ENCODE data around the gene CNGB1.

DNA sequence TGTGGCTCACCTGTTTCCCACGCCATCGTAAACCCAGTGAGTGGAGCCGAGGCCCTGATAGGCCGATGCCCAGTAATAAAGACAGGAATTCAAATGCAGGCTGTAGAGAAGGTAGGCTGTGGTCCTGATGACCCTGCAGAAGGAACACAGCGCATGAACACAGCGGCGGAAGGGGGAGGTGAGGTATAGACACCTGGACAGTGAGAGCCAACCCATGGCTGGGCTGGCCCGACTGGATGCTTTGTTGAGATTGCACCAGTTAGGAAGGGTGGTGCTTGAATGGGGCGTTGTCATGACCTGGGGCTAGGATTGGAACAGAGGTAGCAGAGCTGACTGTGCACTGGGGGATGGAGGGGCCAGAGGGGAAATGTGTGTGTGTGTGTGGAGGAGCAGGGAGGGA lies 59.2 kb downstream of the CNGB1 start:
- TF ChIP-seq, protein P1, sequence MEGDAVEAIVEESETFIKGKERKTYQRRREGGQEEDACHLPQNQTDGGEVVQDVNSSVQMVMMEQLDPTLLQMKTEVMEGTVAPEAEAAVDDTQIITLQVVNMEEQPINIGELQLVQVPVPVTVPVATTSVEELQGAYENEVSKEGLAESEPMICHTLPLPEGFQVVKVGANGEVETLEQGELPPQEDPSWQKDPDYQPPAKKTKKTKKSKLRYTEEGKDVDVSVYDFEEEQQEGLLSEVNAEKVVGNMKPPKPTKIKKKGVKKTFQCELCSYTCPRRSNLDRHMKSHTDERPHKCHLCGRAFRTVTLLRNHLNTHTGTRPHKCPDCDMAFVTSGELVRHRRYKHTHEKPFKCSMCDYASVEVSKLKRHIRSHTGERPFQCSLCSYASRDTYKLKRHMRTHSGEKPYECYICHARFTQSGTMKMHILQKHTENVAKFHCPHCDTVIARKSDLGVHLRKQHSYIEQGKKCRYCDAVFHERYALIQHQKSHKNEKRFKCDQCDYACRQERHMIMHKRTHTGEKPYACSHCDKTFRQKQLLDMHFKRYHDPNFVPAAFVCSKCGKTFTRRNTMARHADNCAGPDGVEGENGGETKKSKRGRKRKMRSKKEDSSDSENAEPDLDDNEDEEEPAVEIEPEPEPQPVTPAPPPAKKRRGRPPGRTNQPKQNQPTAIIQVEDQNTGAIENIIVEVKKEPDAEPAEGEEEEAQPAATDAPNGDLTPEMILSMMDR (IDR thresholded peaks at IDR 0.05) = no peak
- TF ChIP-seq, protein P2, sequence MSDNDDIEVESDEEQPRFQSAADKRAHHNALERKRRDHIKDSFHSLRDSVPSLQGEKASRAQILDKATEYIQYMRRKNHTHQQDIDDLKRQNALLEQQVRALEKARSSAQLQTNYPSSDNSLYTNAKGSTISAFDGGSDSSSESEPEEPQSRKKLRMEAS (IDR thresholded peaks at IDR 0.05) = no peak
- TF ChIP-seq, protein P3, sequence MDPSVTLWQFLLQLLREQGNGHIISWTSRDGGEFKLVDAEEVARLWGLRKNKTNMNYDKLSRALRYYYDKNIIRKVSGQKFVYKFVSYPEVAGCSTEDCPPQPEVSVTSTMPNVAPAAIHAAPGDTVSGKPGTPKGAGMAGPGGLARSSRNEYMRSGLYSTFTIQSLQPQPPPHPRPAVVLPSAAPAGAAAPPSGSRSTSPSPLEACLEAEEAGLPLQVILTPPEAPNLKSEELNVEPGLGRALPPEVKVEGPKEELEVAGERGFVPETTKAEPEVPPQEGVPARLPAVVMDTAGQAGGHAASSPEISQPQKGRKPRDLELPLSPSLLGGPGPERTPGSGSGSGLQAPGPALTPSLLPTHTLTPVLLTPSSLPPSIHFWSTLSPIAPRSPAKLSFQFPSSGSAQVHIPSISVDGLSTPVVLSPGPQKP (IDR thresholded peaks at IDR 0.05; ENCODE audit: low read depth, low read length) = no peak
